Panc1 (cell line): Measurements from ENCODE around the gene PTGDS. TPM values are rescaled to one million over a fixed set of nuclear protein-coding genes. Genes with fewer than 3 reads are reported as not detected.
A peak's percentile ranks its signal among the peaks of the same experiment; 100 is the strongest.

Source experiments
- ATAC-seq: fragments of 200-7000 bp; cut with Tn5 transposase; 2 replicates; pipeline ENCODE4 v1.9.1; 2020; ENCODE audit warnings: mild to moderate bottlenecking, moderate library complexity
- BruUV-seq: library from RNA; stranded (reverse); fragments of 400-500 nt; replicated peaks from 2 replicates; lab custom pipeline; 2021; lab: Mats Ljungman, UMichigan
- CTCF ChIA-PET: fragments of 300-600 bp; sonication (Branson Sonifier 250); formaldehyde crosslinking; loops from one replicate; lab custom pipeline; 2022; ENCODE audit warnings: antibody characterized with exemption; lab: Charles Lee
- POLR2A ChIA-PET: fragments of 300-600 bp; sonication (Branson Sonifier 250); formaldehyde crosslinking; loops from one replicate; lab custom pipeline; 2022; ENCODE audit warnings: antibody characterized with exemption; lab: Charles Lee
- DNase-seq: peaks from one replicate; pipeline ENCODE4 v3.0.0-alpha.2; 2010; ENCODE audit warnings: low read depth, low spot score
- H3K27ac ChIP-seq: 2 replicates; pipeline ENCODE4 v1.5.1; 2011; ENCODE audit warnings: mild to moderate bottlenecking, low read length, inconsistent platforms
- H3K27me3 ChIP-seq: fragments of 200-500 bp; sonication (Bioruptor generic); 2 replicates; pipeline ENCODE4 v1.6.0; 2014; ENCODE audit warnings: low read length, inconsistent platforms; ENCODE audit not compliant: control insufficient read depth, insufficient read depth
- H3K36me3 ChIP-seq: fragments of 200-500 bp; sonication (Bioruptor generic); 2 replicates; pipeline ENCODE4 v1.5.1; 2014; ENCODE audit warnings: inconsistent platforms, mild to moderate bottlenecking, low read length, moderate library complexity; ENCODE audit not compliant: control insufficient read depth, insufficient read depth
- H3K4me1 ChIP-seq: 2 replicates; pipeline ENCODE4 v1.5.1; 2011; ENCODE audit warnings: inconsistent platforms, mild to moderate bottlenecking, low read length, moderate library complexity; ENCODE audit not compliant: control insufficient read depth, insufficient read depth
- H3K4me3 ChIP-seq, 2 experiments: 2 replicates each; pipeline ENCODE4 v1.5.1; 2011 to 2012; ENCODE audit warnings: low read depth in 2 of 2, low read length in 2 of 2, mild to moderate bottlenecking in 2 of 2, inconsistent platforms in 1 of 2, moderate library complexity in 1 of 2
- H3K9me3 ChIP-seq: fragments of 200-500 bp; sonication (Bioruptor generic); 2 replicates; pipeline ENCODE4 v1.5.1; 2014; ENCODE audit warnings: low read depth, mild to moderate bottlenecking, inconsistent platforms, low read length, moderate library complexity; ENCODE audit not compliant: control insufficient read depth, insufficient read depth
- POLR2AphosphoS5 ChIP-seq: IDR thresholded peaks from 2 replicates; pipeline ENCODE4 v1.6.1; 2012; ENCODE audit warnings: mild to moderate bottlenecking, low read depth, low read length, moderate library complexity
- SIN3A ChIP-seq: IDR thresholded peaks from 2 replicates; pipeline ENCODE4 v1.6.1; 2012; ENCODE audit warnings: low read depth, mild to moderate bottlenecking, low read length, moderate library complexity, borderline replicate concordance; ENCODE audit not compliant: insufficient read depth
- TCF7L2 ChIP-seq: IDR thresholded peaks from 2 replicates; pipeline ENCODE4 v1.6.1; 2011; ENCODE audit warnings: mild to moderate bottlenecking, low read depth, low read length, inconsistent platforms
- in situ Hi-C: cut with HindIII; loops from 2 replicates; pipeline ENCODE4 v1.10.0; 2016; ENCODE audit warnings: low sequenced_read_pairs, low pct_unique_long_range_greater_than_20kb
- intact Hi-C: fragments of 100-400 bp; cut with micrococcal nuclease; formaldehyde crosslinking; loops from one replicate; pipeline ENCODE4 v1.10.0; 2022; ENCODE audit not compliant: unreplicated experiment
- total RNA-seq: library from RNA; stranded (reverse); gene quantifications from one replicate; pipeline ENCODE4 v1.2.1, GENCODE V29; 2021; ENCODE audit not compliant: unreplicated experiment
- TF ChIP-seq, protein P1 (sequence below): fragments of 450-650 bp; IDR thresholded peaks from 2 replicates; pipeline ENCODE4 v1.5.1; 2017; ENCODE audit warnings: mild to moderate bottlenecking
- TF ChIP-seq, protein P2 (sequence below), 2 experiments: IDR thresholded peaks; 2 replicates each; pipeline ENCODE4 v1.6.1; 2011 to 2012; ENCODE audit warnings: low read depth in 2 of 2, control low read depth in 1 of 2, low read length in 1 of 2, mild to moderate bottlenecking in 1 of 2, moderate library complexity in 1 of 2; ENCODE audit not compliant: insufficient read depth in 1 of 2

PTGDS gene
- total RNA-seq, 1 experiment from 2014 or later: 13.7 TPM

DNA sequence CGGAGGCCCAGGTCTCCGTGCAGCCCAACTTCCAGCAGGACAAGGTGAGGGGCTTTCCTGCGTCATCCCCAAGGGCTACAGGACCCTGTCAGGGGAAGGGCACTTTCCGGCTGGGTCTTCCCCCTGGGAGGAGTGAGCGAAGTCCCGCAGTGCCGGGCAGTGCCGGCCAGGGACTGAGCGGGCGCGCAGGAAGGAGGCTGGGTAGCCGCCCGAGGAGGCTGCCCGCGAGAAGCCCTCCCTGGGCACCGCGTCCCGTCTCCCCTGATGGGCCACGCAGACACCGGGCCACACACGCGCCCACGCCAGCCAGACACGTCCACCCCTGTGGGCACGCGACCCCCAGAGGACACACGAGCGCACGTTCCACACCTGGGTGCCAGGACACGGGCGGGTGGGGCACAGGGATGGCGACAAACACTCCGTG lies 357 bp downstream of the PTGDS start:
- ATAC-seq (peak; percentile 70), DNase-seq (no peak)
- intact Hi-C loops: no loop called here

DNA sequence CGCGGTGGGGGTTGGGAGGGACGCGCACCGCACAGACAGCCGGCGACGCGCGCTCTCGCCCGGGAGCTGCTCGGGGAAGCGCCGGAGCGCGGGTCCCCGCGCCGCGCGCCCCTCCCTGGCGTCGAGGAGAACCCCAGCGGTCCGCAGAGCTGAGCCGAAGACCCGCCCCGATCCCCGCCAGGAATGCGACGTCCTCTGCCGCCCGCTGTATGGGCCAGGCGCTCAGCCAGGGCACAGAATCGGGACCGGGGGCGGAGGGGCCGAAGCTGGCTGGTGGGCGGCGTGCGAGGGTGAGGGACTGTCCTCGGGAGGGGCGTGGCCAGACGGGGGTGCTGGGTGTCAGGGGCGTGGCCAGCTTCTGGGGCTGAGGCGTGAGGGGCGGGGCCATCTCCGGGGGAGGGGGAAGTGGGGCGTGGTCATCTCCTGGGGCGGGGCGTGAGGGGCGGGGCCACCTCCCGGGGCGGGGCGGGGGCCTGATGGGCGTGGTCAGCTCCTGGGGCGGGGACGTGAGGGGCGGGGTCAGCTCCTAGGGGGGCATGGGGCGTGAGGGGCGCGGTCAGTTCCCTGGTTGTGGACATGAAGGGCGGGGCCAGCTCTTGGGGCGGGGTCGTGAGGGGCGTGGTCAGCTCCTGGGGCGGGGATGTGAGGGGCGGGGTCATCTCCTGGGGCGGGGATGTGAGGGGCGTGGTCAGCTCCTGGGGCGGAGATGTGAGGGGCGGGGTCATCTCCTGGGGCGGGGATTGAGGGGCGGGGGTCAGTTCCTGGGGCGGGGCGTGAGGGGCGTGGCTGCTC lies 965 bp downstream of the PTGDS start:
- ATAC-seq: peak; percentile 59
- ChIA-PET CTCF (interaction anchor here (0.6 to 1.2 kb wide), 4 partner anchors 30 to 306 kb away, joined by 3 to 10 read pairs (median 4); no protein-coding TSS in a partner anchor), POLR2A (interaction anchor here (0.6 kb wide), 1 partner anchor 87 kb away, joined by 4 read pairs; no protein-coding TSS in a partner anchor)
- H3K4me1 ChIP-seq: no peaks in the 10 kb centered on the region
- TF ChIP-seq TCF7L2: no peak
- TF ChIP-seq, protein P1, sequence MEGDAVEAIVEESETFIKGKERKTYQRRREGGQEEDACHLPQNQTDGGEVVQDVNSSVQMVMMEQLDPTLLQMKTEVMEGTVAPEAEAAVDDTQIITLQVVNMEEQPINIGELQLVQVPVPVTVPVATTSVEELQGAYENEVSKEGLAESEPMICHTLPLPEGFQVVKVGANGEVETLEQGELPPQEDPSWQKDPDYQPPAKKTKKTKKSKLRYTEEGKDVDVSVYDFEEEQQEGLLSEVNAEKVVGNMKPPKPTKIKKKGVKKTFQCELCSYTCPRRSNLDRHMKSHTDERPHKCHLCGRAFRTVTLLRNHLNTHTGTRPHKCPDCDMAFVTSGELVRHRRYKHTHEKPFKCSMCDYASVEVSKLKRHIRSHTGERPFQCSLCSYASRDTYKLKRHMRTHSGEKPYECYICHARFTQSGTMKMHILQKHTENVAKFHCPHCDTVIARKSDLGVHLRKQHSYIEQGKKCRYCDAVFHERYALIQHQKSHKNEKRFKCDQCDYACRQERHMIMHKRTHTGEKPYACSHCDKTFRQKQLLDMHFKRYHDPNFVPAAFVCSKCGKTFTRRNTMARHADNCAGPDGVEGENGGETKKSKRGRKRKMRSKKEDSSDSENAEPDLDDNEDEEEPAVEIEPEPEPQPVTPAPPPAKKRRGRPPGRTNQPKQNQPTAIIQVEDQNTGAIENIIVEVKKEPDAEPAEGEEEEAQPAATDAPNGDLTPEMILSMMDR: no peak
- TF ChIP-seq SIN3A: no peak
- no peak for TF ChIP-seq POLR2AphosphoS5
- TF ChIP-seq, protein P2, sequence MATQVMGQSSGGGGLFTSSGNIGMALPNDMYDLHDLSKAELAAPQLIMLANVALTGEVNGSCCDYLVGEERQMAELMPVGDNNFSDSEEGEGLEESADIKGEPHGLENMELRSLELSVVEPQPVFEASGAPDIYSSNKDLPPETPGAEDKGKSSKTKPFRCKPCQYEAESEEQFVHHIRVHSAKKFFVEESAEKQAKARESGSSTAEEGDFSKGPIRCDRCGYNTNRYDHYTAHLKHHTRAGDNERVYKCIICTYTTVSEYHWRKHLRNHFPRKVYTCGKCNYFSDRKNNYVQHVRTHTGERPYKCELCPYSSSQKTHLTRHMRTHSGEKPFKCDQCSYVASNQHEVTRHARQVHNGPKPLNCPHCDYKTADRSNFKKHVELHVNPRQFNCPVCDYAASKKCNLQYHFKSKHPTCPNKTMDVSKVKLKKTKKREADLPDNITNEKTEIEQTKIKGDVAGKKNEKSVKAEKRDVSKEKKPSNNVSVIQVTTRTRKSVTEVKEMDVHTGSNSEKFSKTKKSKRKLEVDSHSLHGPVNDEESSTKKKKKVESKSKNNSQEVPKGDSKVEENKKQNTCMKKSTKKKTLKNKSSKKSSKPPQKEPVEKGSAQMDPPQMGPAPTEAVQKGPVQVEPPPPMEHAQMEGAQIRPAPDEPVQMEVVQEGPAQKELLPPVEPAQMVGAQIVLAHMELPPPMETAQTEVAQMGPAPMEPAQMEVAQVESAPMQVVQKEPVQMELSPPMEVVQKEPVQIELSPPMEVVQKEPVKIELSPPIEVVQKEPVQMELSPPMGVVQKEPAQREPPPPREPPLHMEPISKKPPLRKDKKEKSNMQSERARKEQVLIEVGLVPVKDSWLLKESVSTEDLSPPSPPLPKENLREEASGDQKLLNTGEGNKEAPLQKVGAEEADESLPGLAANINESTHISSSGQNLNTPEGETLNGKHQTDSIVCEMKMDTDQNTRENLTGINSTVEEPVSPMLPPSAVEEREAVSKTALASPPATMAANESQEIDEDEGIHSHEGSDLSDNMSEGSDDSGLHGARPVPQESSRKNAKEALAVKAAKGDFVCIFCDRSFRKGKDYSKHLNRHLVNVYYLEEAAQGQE (IDR thresholded peaks at IDR 0.05; ENCODE audit: insufficient read depth in 1 of 2, low read depth in 2 of 2, low read length in 1 of 2): no peak
- no peaks in the 10 kb centered on the region for H3K36me3 ChIP-seq
- no peaks in the 10 kb centered on the region for H3K9me3 ChIP-seq
- no TSS peak for BruUV-seq
- no peak overlapping the region for H3K27ac ChIP-seq
- in situ Hi-C loops (no loop called here), intact Hi-C loops (no loop called here)
- peak overlapping the region; percentile 51 to 54 for H3K4me3 ChIP-seq
- DNase-seq: no peak
- H3K27me3 ChIP-seq: no peaks in the 10 kb centered on the region

More for the DNA sequence above, 357 bp downstream of the PTGDS start:
- H3K4me3 ChIP-seq: peak overlapping the region; percentile 51 to 54
- TF ChIP-seq POLR2AphosphoS5 (no peak), TCF7L2 (no peak), SIN3A (no peak)
- TF ChIP-seq, protein P2 (IDR thresholded peaks at IDR 0.05; ENCODE audit: insufficient read depth in 1 of 2, low read depth in 2 of 2, low read length in 1 of 2): no peak
- TF ChIP-seq, protein P1: no peak
- no peak overlapping the region for H3K27ac ChIP-seq
- no peaks in the 10 kb centered on the region for H3K36me3 ChIP-seq
- no peaks in the 10 kb centered on the region for H3K27me3 ChIP-seq
- BruUV-seq: no TSS peak
- CTCF ChIA-PET: interaction anchor here (0.6 to 1.2 kb wide), 2 partner anchors 29 to 184 kb away, joined by 3 read pairs; no protein-coding TSS in a partner anchor
- POLR2A ChIA-PET: no interaction called here
- H3K4me1 ChIP-seq: no peaks in the 10 kb centered on the region
- no peaks in the 10 kb centered on the region for H3K9me3 ChIP-seq
- in situ Hi-C loops: no loop called here
